ENCODE data around the gene RAN. TPM values are rescaled to one million over a fixed set of nuclear protein-coding genes. Genes with fewer than 3 reads are reported as not detected.

RAN gene
- total RNA-seq, 1 donor from 2014 or later, result 920 TPM

DNA sequence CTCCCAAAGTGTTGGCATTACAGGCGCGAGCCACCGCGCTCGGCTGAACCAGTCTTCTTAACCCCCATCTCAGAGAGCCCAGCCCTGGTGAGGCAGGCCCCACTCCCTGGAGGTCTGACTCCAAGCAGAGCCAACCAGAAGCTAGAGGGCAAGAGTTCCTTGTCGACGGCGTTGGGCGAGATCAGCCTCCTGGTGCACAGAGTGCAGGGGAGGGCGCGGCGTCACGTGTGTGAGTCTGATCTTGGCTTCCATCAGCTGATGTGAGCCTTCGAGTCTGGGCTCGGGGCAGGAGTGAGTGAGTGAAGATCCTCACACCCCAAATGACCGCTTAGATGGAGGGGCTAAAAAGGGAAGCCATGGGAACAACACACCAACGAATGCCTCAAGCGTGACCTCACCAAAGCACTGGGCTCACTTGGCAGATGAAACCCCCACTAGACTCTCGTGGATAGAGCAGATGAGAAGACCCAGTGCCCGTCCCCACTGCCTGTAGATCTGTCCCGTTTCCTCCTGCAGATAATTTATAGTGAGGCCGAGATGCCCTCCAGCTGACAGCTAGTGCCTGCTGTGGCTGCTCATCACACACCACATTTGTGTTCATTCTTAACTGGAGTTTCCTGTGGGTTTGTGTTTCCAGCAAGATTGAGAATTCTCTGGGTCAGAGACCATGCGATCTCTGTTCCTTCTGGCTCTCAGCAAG lies 53.2 kb downstream of the RAN start:
- intact Hi-C loops (cut with micrococcal nuclease), result no loop called here

DNA sequence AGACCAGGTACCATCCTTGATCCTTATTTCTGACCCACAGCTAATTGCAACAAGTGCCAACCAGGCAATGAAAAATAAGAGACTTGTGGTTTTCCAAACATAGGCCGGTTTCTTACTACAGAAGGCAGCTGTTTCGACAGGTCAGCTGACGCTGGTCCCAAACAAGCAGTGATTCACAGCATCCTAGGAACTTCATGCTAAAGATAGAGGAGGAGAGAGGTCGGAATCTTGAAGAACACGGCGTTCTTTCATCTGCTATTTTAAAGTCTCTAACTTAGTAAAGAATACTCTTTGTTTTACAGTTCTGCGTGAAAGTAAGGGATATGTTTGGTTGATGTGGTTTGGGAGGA lies 53.8 kb downstream of the RAN start:
- intact Hi-C loops (cut with micrococcal nuclease), result no loop called here

Other genes starting within 250 kb of the RAN start
- gene RIMBP2, start 155.8 kb upstream of the RAN start, total RNA-seq, result not detected in 2 replicates
- 19.5 and 20.8 TPM in 2 replicates for gene STX2, start 32.8 kb upstream of the RAN start, total RNA-seq
- 0.54 and 1.5 TPM in 2 replicates for gene ADGRD1, start 81.8 kb downstream of the RAN start, total RNA-seq

Data from T-helper 1 cell treated with Interleukin-12 subunit alpha and Interleukin-12 subunit beta and Interleukin-4 antibody, amounts not matched to agents 30 ng/mL and 1 ng/mL, for 36 hours (primary cell).